HepG2 (cell line): ENCODE data around the gene EEPD1. TPM values are rescaled to one million over a fixed set of nuclear protein-coding genes. Genes with fewer than 3 reads are reported as not detected.

Experiments
- CBX5 ChIP-seq: sonication (generic); formaldehyde crosslinking; IDR thresholded peaks from 2 replicates; pipeline ENCODE4 v1.4.0; 2020; ENCODE audit warnings: missing genetic modification reagents, borderline replicate concordance
- CENPT ChIP-seq: sonication (generic); formaldehyde crosslinking; IDR thresholded peaks from 2 replicates; pipeline ENCODE4 v1.8.0; 2022; ENCODE audit warnings: low read depth, mild to moderate bottlenecking, moderate library complexity, missing genetic modification reagents
- GATAD1 ChIP-seq: IDR thresholded peaks from 2 replicates; pipeline ENCODE4 v1.6.1; 2016; ENCODE audit warnings: missing genetic modification reagents, missing compliant biosample characterization
- HNF1B ChIP-seq: sonication (generic); formaldehyde crosslinking; IDR thresholded peaks from 2 replicates; pipeline ENCODE4 v1.5.1; 2020; ENCODE audit warnings: mild to moderate bottlenecking, moderate library complexity, missing genetic modification reagents
- MED1 ChIP-seq: sonication (generic); formaldehyde crosslinking; IDR thresholded peaks from 2 replicates; pipeline ENCODE4 v1.4.0; 2020; ENCODE audit warnings: missing genetic modification reagents
- NONO ChIP-seq, 2 experiments: fragments of 450-650 bp in 1 of 2; sonication (generic) in 1 of 2; formaldehyde crosslinking in 1 of 2; IDR thresholded peaks in 1 of 2; conservative IDR thresholded peaks in 1 of 2; 2 replicates each; pipeline versions ENCODE4 v1.6.1 to v1.8.0; 2017 to 2022; ENCODE audit warnings: mild to moderate bottlenecking in 1 of 2, missing genetic modification reagents in 1 of 2, moderate library complexity in 1 of 2
- PHF21A ChIP-seq: sonication (generic); formaldehyde crosslinking; IDR thresholded peaks from 2 replicates; pipeline ENCODE4 v1.5.0; 2020; ENCODE audit warnings: mild to moderate bottlenecking, missing genetic modification reagents
- PHF5A ChIP-seq: IDR thresholded peaks from one replicate; pipeline ENCODE4 v1.6.1; 2018; ENCODE audit warnings: low read depth, missing genetic modification reagents; ENCODE audit not compliant: unreplicated experiment
- PHF8 ChIP-seq: sonication (generic); formaldehyde crosslinking; IDR thresholded peaks from 2 replicates; pipeline ENCODE4 v1.5.0; 2020; ENCODE audit warnings: missing genetic modification reagents
- PRDM4 ChIP-seq: sonication (generic); formaldehyde crosslinking; IDR thresholded peaks from 2 replicates; pipeline ENCODE4 v1.9.0; 2021; ENCODE audit warnings: missing genetic modification reagents, borderline replicate concordance
- PRPF4 ChIP-seq: fragments of 200-400 bp; formaldehyde crosslinking; IDR thresholded peaks from 2 replicates; pipeline ENCODE4 v1.6.1; 2016; ENCODE audit warnings: low read length, low read depth; ENCODE audit not compliant: poor library complexity, severe bottlenecking
- SIX4 ChIP-seq: sonication (generic); formaldehyde crosslinking; IDR thresholded peaks from 2 replicates; pipeline ENCODE4 v1.4.0; 2020; ENCODE audit warnings: missing genetic modification reagents
- ZBTB3 ChIP-seq: sonication (generic); formaldehyde crosslinking; IDR thresholded peaks from 2 replicates; pipeline ENCODE4 v1.4.0; 2020; ENCODE audit warnings: low read depth, mild to moderate bottlenecking, moderate library complexity, missing genetic modification reagents, borderline replicate concordance
- ZNF260 ChIP-seq: sonication (generic); formaldehyde crosslinking; IDR thresholded peaks from 2 replicates; pipeline ENCODE4 v1.4.0; 2020; ENCODE audit warnings: missing genetic modification reagents, low read depth, mild to moderate bottlenecking, borderline replicate concordance
- ZNF614 ChIP-seq: IDR thresholded peaks from 2 replicates; pipeline ENCODE4 v1.6.1; 2018; ENCODE audit warnings: missing biosample characterization, missing genetic modification reagents, inconsistent platforms, borderline replicate concordance
- ZNF652 ChIP-seq: IDR thresholded peaks from 2 replicates; pipeline ENCODE4 v1.6.1; 2016; ENCODE audit warnings: low read depth, borderline replicate concordance
- ZNF710 ChIP-seq: sonication (generic); formaldehyde crosslinking; IDR thresholded peaks from 2 replicates; pipeline ENCODE4 v1.5.0; 2020; ENCODE audit warnings: mild to moderate bottlenecking, missing genetic modification reagents, borderline replicate concordance
- ZNF766 ChIP-seq: sonication (generic); formaldehyde crosslinking; IDR thresholded peaks from 2 replicates; pipeline ENCODE4 v1.5.0; 2020; ENCODE audit warnings: missing genetic modification reagents, borderline replicate concordance
- ZXDC ChIP-seq: sonication (generic); formaldehyde crosslinking; IDR thresholded peaks from 2 replicates; pipeline ENCODE4 v1.5.0; 2020; ENCODE audit warnings: mild to moderate bottlenecking, missing genetic modification reagents
- polyA plus RNA-seq, 8 experiments: library from polyadenylated mRNA; depleted of rRNA in 3 of 8; stranded (reverse) in 7 of 8; unstranded in 1 of 8; fragments of >200 nt; fragmentation: Illumina TruSeq in 4 of 8; extraction: Trizol in 4 of 8; gene quantifications; 2 replicates each; pipeline versions ENCODE4 v1.2.1 to v1.2.3, GENCODE V29; 2011 to 2016; ENCODE audit warnings: low read depth in 4 of 8, missing spikeins in 1 of 8, mixed read lengths in 1 of 8; ENCODE audit not compliant: insufficient read depth in 1 of 8
- total RNA-seq, 5 experiments: library from RNA; depleted of rRNA; stranded (reverse); fragments of >200 nt; fragmentation: Illumina TruSeq; extraction: Trizol; gene quantifications; 2 replicates each; pipeline ENCODE4 v1.2.3, GENCODE V29; 2016; ENCODE audit warnings: low read depth in 1 of 5

EEPD1 gene
- total and polyA plus RNA-seq, 2 of the 13 experiments (the other 11 are each of a cell fraction or from before 2014, with no cell fraction given) = 10.1 to 16.4 TPM

- TF ChIP-seq PHF8 = no peak
- no peak for TF ChIP-seq PRPF4
- no peak for TF ChIP-seq ZXDC (CRISPR knock-in tag)
- no peak for TF ChIP-seq NONO (IDR thresholded peaks at IDR 0.05)
- no peak for TF ChIP-seq NONO (CRISPR knock-in tag; conservative IDR thresholded peaks at IDR 0.05)
- peak; percentile 55; the same call in 1 of the 2 replicates for TF ChIP-seq HNF1B
- TF ChIP-seq ZNF652 (CRISPR knock-in tag) = no peak
- TF ChIP-seq SIX4 (CRISPR knock-in tag) = no peak
- no peak for TF ChIP-seq CENPT (CRISPR knock-in tag)
- no peak for TF ChIP-seq PHF21A (CRISPR knock-in tag)
- no peak for TF ChIP-seq ZBTB3 (CRISPR knock-in tag)
- no peak for TF ChIP-seq ZNF766 (CRISPR knock-in tag)
- TF ChIP-seq MED1 (CRISPR knock-in tag) = peak; percentile 28; the same call in 1 of the 2 replicates
- no peak for TF ChIP-seq ZNF710
- no peak for TF ChIP-seq GATAD1 (CRISPR knock-in tag)
- no peak for TF ChIP-seq PRDM4 (CRISPR knock-in tag)
- TF ChIP-seq CBX5 (CRISPR knock-in tag) = no peak
- TF ChIP-seq ZNF260 (CRISPR knock-in tag) = no peak
- TF ChIP-seq PHF5A = no peak
- no peak for TF ChIP-seq ZNF614
Measured at GRCh38 chr7:36155811-36156361, 2.8 kb downstream of the EEPD1 start (continued).
